ENCODE measurements around the gene FCAR. TPM values are rescaled to one million over a fixed set of nuclear protein-coding genes. Genes with fewer than 3 reads are reported as not detected.
"Not testable (repeated sequence)": the region's sequence is repeated elsewhere in the genome, so short reads cannot be mapped to it uniquely, and the experiment has no call there.

Gene FCAR
- total RNA-seq, 1 experiment from 2014 or later = not detected

- H3K27ac ChIP-seq (ENCODE audit: low read length) = no peak overlapping the region
- in situ Hi-C loops (cut with HindIII; ENCODE audit: low pct_unique_long_range_greater_than_20kb, low sequenced_read_pairs) = no loop called here
- ChIA-PET CTCF (no interaction called here), POLR2A (no interaction called here)
- H3K9me3 ChIP-seq (ENCODE audit: control insufficient read depth, insufficient read depth, low read depth, low read length) = no peaks in the 10 kb centered on the region
- TF ChIP-seq TCF7L2 (IDR thresholded peaks at IDR 0.05; ENCODE audit: low read depth, low read length) = no peak
- BruUV-seq (replicated peaks) = no TSS peak
- no peak for DNase-seq (ENCODE audit: low read depth, low spot score)
- H3K4me3 ChIP-seq (ENCODE audit: low read depth in 2 of 2, low read length in 2 of 2) = no peak overlapping the region
- peaks cover 9% of the 10 kb centered on the region for H3K27me3 ChIP-seq (ENCODE audit: control insufficient read depth, insufficient read depth, low read length)
- H3K36me3 ChIP-seq (ENCODE audit: control insufficient read depth, insufficient read depth, low read length) = no peaks in the 10 kb centered on the region
- H3K4me1 ChIP-seq (ENCODE audit: control insufficient read depth, insufficient read depth, low read length) = no peaks in the 10 kb centered on the region
- intact Hi-C loops (cut with micrococcal nuclease; ENCODE audit: unreplicated experiment) = no loop called here
- no peak for ATAC-seq
These were observed 22.7 kb upstream of the FCAR start for GRCh38 chr19:54851353-54851752.

GRCh38 chr19:54855241-54855640 lies 18.8 kb upstream of the FCAR start:
- ATAC-seq; intact Hi-C loops (cut with micrococcal nuclease; ENCODE audit: unreplicated experiment); BruUV-seq (replicated peaks); H3K27ac ChIP-seq (ENCODE audit: low read length); DNase-seq (ENCODE audit: low read depth, low spot score); POLR2A ChIA-PET; CTCF ChIA-PET; H3K4me3 ChIP-seq (ENCODE audit: low read depth in 2 of 2, low read length in 2 of 2); H3K9me3 ChIP-seq (ENCODE audit: control insufficient read depth, insufficient read depth, low read depth, low read length); in situ Hi-C loops (cut with HindIII; ENCODE audit: low pct_unique_long_range_greater_than_20kb, low sequenced_read_pairs); H3K4me1 ChIP-seq (ENCODE audit: control insufficient read depth, insufficient read depth, low read length); H3K36me3 ChIP-seq (ENCODE audit: control insufficient read depth, insufficient read depth, low read length); H3K27me3 ChIP-seq (ENCODE audit: control insufficient read depth, insufficient read depth, low read length): not testable (repeated sequence)

GRCh38 chr19:54858476-54858875 lies 15.6 kb upstream of the FCAR start:
- BruUV-seq (replicated peaks); ATAC-seq; POLR2A ChIA-PET; H3K9me3 ChIP-seq (ENCODE audit: control insufficient read depth, insufficient read depth, low read depth, low read length); H3K27ac ChIP-seq (ENCODE audit: low read length); H3K4me1 ChIP-seq (ENCODE audit: control insufficient read depth, insufficient read depth, low read length); H3K4me3 ChIP-seq (ENCODE audit: low read depth in 2 of 2, low read length in 2 of 2); DNase-seq (ENCODE audit: low read depth, low spot score); in situ Hi-C loops (cut with HindIII; ENCODE audit: low pct_unique_long_range_greater_than_20kb, low sequenced_read_pairs); H3K36me3 ChIP-seq (ENCODE audit: control insufficient read depth, insufficient read depth, low read length); intact Hi-C loops (cut with micrococcal nuclease; ENCODE audit: unreplicated experiment); CTCF ChIA-PET; H3K27me3 ChIP-seq (ENCODE audit: control insufficient read depth, insufficient read depth, low read length): not testable (repeated sequence)

- H3K27ac ChIP-seq (ENCODE audit: low read length); H3K4me1 ChIP-seq (ENCODE audit: control insufficient read depth, insufficient read depth, low read length); H3K27me3 ChIP-seq (ENCODE audit: control insufficient read depth, insufficient read depth, low read length); intact Hi-C loops (cut with micrococcal nuclease; ENCODE audit: unreplicated experiment); in situ Hi-C loops (cut with HindIII; ENCODE audit: low pct_unique_long_range_greater_than_20kb, low sequenced_read_pairs); POLR2A ChIA-PET; ATAC-seq; H3K4me3 ChIP-seq (ENCODE audit: low read depth in 2 of 2, low read length in 2 of 2); H3K9me3 ChIP-seq (ENCODE audit: control insufficient read depth, insufficient read depth, low read depth, low read length); BruUV-seq (replicated peaks); CTCF ChIA-PET; DNase-seq (ENCODE audit: low read depth, low spot score); H3K36me3 ChIP-seq (ENCODE audit: control insufficient read depth, insufficient read depth, low read length): not testable (repeated sequence)
These were observed 14.6 kb upstream of the FCAR start for GRCh38 chr19:54859421-54859820.

- DNase-seq (ENCODE audit: low read depth, low spot score); H3K36me3 ChIP-seq (ENCODE audit: control insufficient read depth, insufficient read depth, low read length); CTCF ChIA-PET; POLR2A ChIA-PET; ATAC-seq; H3K27ac ChIP-seq (ENCODE audit: low read length); intact Hi-C loops (cut with micrococcal nuclease; ENCODE audit: unreplicated experiment); H3K4me3 ChIP-seq (ENCODE audit: low read depth in 2 of 2, low read length in 2 of 2); BruUV-seq (replicated peaks); H3K4me1 ChIP-seq (ENCODE audit: control insufficient read depth, insufficient read depth, low read length); in situ Hi-C loops (cut with HindIII; ENCODE audit: low pct_unique_long_range_greater_than_20kb, low sequenced_read_pairs); H3K9me3 ChIP-seq (ENCODE audit: control insufficient read depth, insufficient read depth, low read depth, low read length): not testable (repeated sequence)
- peaks cover 17% of the 10 kb centered on the region for H3K27me3 ChIP-seq (ENCODE audit: control insufficient read depth, insufficient read depth, low read length)
These were observed 10.6 kb upstream of the FCAR start for GRCh38 chr19:54863459-54863858.

Data from Panc1 (cell line).